Hepatocyte (in vitro differentiated cells): ENCODE measurements around the gene KCTD11.

Experiments
- EZH2 ChIP-seq: fragments of 200-600 bp; sonication (generic); IDR thresholded peaks from 2 replicates; pipeline ENCODE4 v1.6.1; 2016; ENCODE audit warnings: antibody characterized with exemption, mild to moderate bottlenecking, borderline replicate concordance
- EZH2phosphoT487 ChIP-seq: fragments of 200-600 bp; sonication (generic); IDR thresholded peaks from one replicate; pipeline ENCODE4 v1.6.1; 2018; ENCODE audit warnings: antibody characterized with exemption, mild to moderate bottlenecking, low read depth, moderate library complexity; ENCODE audit not compliant: unreplicated experiment, severe bottlenecking
- TF ChIP-seq, protein P1 (sequence below): fragments of 200-600 bp; sonication (generic); IDR thresholded peaks from 2 replicates; pipeline ENCODE4 v1.5.1; 2016; ENCODE audit warnings: antibody characterized with exemption, mild to moderate bottlenecking; ENCODE audit not compliant: poor library complexity

DNA sequence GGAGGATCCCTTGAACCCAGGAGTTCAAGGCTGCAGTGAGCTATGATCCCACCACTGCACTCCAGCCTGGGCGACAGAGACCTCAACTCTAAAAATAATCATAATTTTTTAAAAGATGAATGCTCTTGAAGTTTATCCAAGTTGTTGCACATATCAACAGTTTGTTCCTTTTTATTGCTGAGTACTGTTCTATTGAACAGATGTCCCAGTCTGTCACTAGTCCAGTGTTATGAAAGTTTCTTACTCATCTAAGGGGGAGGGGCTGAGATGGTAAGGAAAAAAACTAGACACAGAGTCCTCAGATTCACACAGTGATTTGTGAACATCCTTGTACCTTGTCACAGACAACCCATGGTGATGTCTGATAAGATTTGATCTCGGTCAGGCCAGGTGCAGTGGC is 11.8 kb upstream of the KCTD11 start:
- TF ChIP-seq, protein P1, sequence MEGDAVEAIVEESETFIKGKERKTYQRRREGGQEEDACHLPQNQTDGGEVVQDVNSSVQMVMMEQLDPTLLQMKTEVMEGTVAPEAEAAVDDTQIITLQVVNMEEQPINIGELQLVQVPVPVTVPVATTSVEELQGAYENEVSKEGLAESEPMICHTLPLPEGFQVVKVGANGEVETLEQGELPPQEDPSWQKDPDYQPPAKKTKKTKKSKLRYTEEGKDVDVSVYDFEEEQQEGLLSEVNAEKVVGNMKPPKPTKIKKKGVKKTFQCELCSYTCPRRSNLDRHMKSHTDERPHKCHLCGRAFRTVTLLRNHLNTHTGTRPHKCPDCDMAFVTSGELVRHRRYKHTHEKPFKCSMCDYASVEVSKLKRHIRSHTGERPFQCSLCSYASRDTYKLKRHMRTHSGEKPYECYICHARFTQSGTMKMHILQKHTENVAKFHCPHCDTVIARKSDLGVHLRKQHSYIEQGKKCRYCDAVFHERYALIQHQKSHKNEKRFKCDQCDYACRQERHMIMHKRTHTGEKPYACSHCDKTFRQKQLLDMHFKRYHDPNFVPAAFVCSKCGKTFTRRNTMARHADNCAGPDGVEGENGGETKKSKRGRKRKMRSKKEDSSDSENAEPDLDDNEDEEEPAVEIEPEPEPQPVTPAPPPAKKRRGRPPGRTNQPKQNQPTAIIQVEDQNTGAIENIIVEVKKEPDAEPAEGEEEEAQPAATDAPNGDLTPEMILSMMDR = no peak
- no peak for TF ChIP-seq EZH2
- TF ChIP-seq EZH2phosphoT487 = no peak
